Erythroblast (primary cell): ENCODE results near the gene WDR81.

Experiments used
- GATA1 ChIP-seq: IDR thresholded peaks from 2 replicates; pipeline ENCODE4 v1.6.1; 2011; ENCODE audit warnings: low read depth, mild to moderate bottlenecking, control low read depth, low read length, moderate library complexity
- POLR2A ChIP-seq: IDR thresholded peaks from 2 replicates; pipeline ENCODE4 v1.6.1; 2011; ENCODE audit warnings: mild to moderate bottlenecking, low read length

GRCh38 chr17:1762233-1762900 lies 37.9 kb downstream of the WDR81 start:
- TF ChIP-seq POLR2A = no peak
- no peak for TF ChIP-seq GATA1
